ENCODE data around the gene TBX2.

DNA sequence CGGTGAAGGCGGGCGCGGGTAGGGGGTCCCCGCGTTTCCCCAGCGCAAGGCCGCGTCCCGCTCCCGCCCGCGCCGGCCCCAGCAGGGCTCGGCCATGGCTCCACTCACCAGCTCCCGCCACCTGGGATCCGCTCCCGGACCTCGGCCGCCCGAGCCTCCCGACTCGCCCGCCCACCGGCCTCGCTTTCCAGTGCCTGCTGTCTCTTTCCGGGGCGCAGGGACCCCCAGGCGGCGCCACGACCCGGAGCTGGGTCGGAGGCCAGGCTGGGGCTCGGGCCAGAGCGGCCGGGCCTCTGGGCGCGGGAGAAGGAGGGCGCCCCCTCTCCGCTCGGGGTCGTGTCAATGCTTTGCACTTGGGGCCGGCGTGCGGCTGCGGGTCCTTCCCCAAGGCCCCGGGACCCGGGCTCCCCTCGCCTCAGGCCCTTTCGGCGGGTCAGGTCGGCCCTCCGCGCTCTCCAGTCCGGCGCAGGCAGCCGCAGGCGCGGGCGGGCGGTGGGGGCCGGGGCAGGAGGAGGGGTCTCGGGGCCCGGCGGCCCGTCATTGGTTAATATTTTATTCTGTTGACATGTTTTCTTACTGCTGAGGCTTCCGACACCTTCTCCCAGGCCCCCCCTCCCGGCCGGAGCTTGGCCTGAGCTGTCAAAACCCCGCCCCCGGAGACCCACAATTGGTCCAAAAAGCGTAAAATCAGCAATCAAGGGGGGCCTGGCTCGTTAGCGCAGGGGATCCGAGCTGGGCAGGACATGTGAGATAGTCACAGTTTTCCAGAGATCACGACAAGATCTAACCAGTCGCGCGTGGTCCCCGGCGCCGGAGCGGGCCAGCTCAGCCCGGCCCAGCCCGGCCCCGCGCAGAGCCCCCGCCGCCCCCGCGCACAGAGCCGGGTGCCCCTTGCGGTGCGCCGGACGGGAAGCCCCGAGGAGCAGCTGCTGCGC is at the start of gene TBX2:
- peak in 1 of 2 donors; percentile 6 for TF ChIP-seq POLR2A (IDR thresholded peaks at IDR 0.05)
- no peak for TF ChIP-seq CTCF (IDR thresholded peaks at IDR 0.05)

Data from adrenal gland (tissue), 5 donors.